ENCODE measurements around the gene SFRP5. TPM values are rescaled to one million over a fixed set of nuclear protein-coding genes. Genes with fewer than 3 reads are reported as not detected.

SFRP5 gene
- total and polyA plus RNA-seq, 10 of the 15 experiments (the other 5 are each of a cell fraction or from before 2014, with no cell fraction given), result not detected

DNA sequence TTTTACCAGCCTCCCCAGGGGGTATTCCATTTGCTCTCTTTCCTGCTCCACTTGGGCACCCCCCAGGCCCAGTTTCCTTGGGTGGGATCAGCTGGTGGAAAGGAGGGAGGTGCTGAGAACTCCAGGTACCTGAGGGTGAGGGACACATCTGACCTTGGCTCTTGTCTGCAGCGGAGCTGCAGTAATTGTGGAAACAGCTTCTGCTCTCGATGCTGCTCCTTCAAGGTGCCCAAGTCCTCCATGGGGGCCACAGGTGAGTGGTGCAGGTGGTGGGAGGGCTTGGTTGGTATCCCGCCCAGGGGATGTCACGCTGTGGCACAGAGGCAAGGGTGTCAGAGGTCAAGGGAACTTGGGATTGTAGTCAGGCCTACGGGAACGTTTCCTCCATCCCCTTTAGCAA is 14.3 kb downstream of the SFRP5 start:
- Histone ChIP-seq H3K4me1 (ENCODE audit: control insufficient read depth, insufficient read depth, low read length) (no peaks in the 10 kb centered on the region), H2AFZ (ENCODE audit: control insufficient read depth, low read depth, low read length) (no peak overlapping the region), H3K79me2 (ENCODE audit: control insufficient read depth, insufficient read depth, low read length) (no peaks in the 10 kb centered on the region), H3K27ac (ENCODE audit: control insufficient read depth, insufficient read depth) (no peak overlapping the region), H3K27me3 (replicated peaks in 1 of 2; ENCODE audit: control insufficient read depth in 2 of 2, insufficient read depth in 2 of 2, low read length in 1 of 2) (no peaks in the 10 kb centered on the region), H3K9me3 (replicated peaks; ENCODE audit: control insufficient read depth, insufficient read depth, low read length) (no peaks in the 10 kb centered on the region), H3K36me3 (ENCODE audit: control insufficient read depth in 2 of 2, insufficient read depth in 2 of 2, low read length in 1 of 2) (peaks cover 26 to 40% of the 10 kb centered on the region in 2 experiments), H4K20me1 (ENCODE audit: control insufficient read depth, insufficient read depth) (no peaks in the 10 kb centered on the region; the same call in 1 of the 2 replicates), H3K9ac (ENCODE audit: control insufficient read depth, insufficient read depth, low read length) (no peak overlapping the region), H3K4me3 (no peak overlapping the region), H3K4me2 (ENCODE audit: control insufficient read depth, insufficient read depth) (no peak overlapping the region)
- ChIA-PET RAD21 (ENCODE audit: unreplicated experiment) (no interaction called here), SMC1A (ENCODE audit: uncharacterized antibody, unreplicated experiment) (no interaction called here), CTCF (no interaction called here), POLR2A (interaction anchor here (0.7 kb wide), 1 partner anchor 445 kb away, joined by 6 read pairs; no protein-coding TSS in a partner anchor)
- intact Hi-C loops (cut with micrococcal nuclease; ENCODE audit: unreplicated experiment) (no loop called here), in situ Hi-C loops (cut with MboI) (no loop called here)
- no peak for TF ChIP-seq SUZ12 (IDR thresholded peaks at IDR 0.05; ENCODE audit: unreplicated experiment)
- TF ChIP-seq POLR2A (IDR thresholded peaks at IDR 0.05; ENCODE audit: low read depth, low read length), result 0 out of 2 replicates have a peak, but pooled peaks have one; percentile 8
- ATAC-seq (no peak), DNase-seq (ENCODE audit: low read depth, low spot score) (no peak), FAIRE-seq (no peak)
- BruUV-seq (replicated peaks), result no TSS peak
- 84% methylated on average over 6 of the region's 6 CpGs for WGBS (ENCODE audit: insufficient coverage, insufficient replicate concordance, low lambda C conversion rate, missing lambda C conversion rate)

GRCh38 chr10:97755718-97756117 is 16.1 kb downstream of the SFRP5 start:
- Histone ChIP-seq H3K4me1 (ENCODE audit: control insufficient read depth, insufficient read depth, low read length) (no peaks in the 10 kb centered on the region), H3K4me2 (ENCODE audit: control insufficient read depth, insufficient read depth) (no peak overlapping the region), H2AFZ (ENCODE audit: control insufficient read depth, low read depth, low read length) (no peak overlapping the region), H3K4me3 (no peak overlapping the region), H3K9ac (ENCODE audit: control insufficient read depth, insufficient read depth, low read length) (no peak overlapping the region), H3K9me3 (replicated peaks; ENCODE audit: control insufficient read depth, insufficient read depth, low read length) (no peaks in the 10 kb centered on the region), H3K36me3 (ENCODE audit: control insufficient read depth in 2 of 2, insufficient read depth in 2 of 2, low read length in 1 of 2) (peaks cover 34 to 44% of the 10 kb centered on the region in 2 experiments), H4K20me1 (ENCODE audit: control insufficient read depth, insufficient read depth) (no peaks in the 10 kb centered on the region; the same call in 1 of the 2 replicates), H3K27me3 (replicated peaks in 1 of 2; ENCODE audit: control insufficient read depth in 2 of 2, insufficient read depth in 2 of 2, low read length in 1 of 2) (no peaks in the 10 kb centered on the region), H3K27ac (ENCODE audit: control insufficient read depth, insufficient read depth) (no peak overlapping the region), H3K79me2 (ENCODE audit: control insufficient read depth, insufficient read depth, low read length) (no peaks in the 10 kb centered on the region)
- no peak for DNase-seq (ENCODE audit: low read depth, low spot score)
- 98% methylated on average over 6 of the region's 6 CpGs for WGBS (ENCODE audit: insufficient coverage, insufficient replicate concordance, low lambda C conversion rate, missing lambda C conversion rate)
- ChIA-PET SMC1A (ENCODE audit: uncharacterized antibody, unreplicated experiment) (no interaction called here), POLR2A (no interaction called here), RAD21 (ENCODE audit: unreplicated experiment) (no interaction called here), CTCF (no interaction called here)
- in situ Hi-C loops (cut with MboI), result no loop called here
- FAIRE-seq, result no peak
- intact Hi-C loops (cut with micrococcal nuclease; ENCODE audit: unreplicated experiment), result no loop called here
- TF ChIP-seq FOXK2 (IDR thresholded peaks at IDR 0.05), result no peak
- no peak for TF ChIP-seq KDM1A (IDR thresholded peaks at IDR 0.05; ENCODE audit: borderline replicate concordance)
- TF ChIP-seq POLR2AphosphoS2 (IDR thresholded peaks at IDR 0.05; ENCODE audit: low read depth, low read length), result no peak
- ATAC-seq, result no peak
- BruUV-seq (replicated peaks), result no TSS peak
